Body of pancreas (tissue), 4 donors: ENCODE results near the gene CISH.

Experiments
- POLR2A ChIP-seq, 3 donors: fragments of 450-650 bp; IDR thresholded peaks; one replicate each; pipeline ENCODE4 v1.6.1; 2016; ENCODE audit warnings: antibody characterized with exemption in 3 of 3, mild to moderate bottlenecking in 2 of 3
- TF ChIP-seq, protein P1 (sequence below), 7 experiments: fragments of 450-650 bp in 4 of 7; fragments of 200-600 bp in 3 of 7; sonication (generic) in 3 of 7; IDR thresholded peaks; one replicate each; pipeline ENCODE4 v1.5.1; 2016 to 2019; ENCODE audit warnings: antibody characterized with exemption in 7 of 7

DNA sequence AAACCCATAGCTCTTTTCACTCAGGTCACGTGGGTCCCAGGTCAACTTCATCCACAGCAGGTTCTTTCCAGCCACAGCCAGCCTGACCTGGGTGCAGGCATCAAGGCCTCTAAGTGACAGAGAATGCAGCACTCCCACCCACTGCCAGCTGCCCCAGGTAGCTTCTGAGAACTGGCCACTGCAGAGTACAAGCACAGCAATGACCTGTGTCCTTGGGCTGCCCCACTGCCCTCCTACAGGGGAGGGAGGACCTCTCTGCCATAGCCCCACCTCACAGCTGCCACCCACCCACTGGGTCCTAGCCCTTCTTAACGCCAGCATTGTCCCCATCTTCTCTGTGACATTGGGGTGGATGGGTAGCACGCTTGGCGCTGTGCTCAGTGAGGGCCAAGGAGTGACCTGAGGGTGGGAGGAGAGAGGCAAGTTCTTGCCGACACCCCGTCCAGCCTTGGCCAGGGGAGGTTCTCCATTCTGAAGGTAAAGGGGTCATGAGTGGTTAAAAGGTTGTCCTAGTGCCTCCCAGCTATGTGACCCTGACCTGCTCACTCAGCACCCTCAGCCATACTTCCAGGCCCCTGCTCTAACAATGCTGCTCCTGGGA is 12.4 kb downstream of the CISH start:
- TF ChIP-seq, protein P1, sequence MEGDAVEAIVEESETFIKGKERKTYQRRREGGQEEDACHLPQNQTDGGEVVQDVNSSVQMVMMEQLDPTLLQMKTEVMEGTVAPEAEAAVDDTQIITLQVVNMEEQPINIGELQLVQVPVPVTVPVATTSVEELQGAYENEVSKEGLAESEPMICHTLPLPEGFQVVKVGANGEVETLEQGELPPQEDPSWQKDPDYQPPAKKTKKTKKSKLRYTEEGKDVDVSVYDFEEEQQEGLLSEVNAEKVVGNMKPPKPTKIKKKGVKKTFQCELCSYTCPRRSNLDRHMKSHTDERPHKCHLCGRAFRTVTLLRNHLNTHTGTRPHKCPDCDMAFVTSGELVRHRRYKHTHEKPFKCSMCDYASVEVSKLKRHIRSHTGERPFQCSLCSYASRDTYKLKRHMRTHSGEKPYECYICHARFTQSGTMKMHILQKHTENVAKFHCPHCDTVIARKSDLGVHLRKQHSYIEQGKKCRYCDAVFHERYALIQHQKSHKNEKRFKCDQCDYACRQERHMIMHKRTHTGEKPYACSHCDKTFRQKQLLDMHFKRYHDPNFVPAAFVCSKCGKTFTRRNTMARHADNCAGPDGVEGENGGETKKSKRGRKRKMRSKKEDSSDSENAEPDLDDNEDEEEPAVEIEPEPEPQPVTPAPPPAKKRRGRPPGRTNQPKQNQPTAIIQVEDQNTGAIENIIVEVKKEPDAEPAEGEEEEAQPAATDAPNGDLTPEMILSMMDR (IDR thresholded peaks at IDR 0.05), result no peak
- no peak for TF ChIP-seq POLR2A (IDR thresholded peaks at IDR 0.05)
